Endothelial cell of umbilical vein (primary cell): ENCODE measurements around the gene FHOD3. TPM values are rescaled to one million over a fixed set of nuclear protein-coding genes. Genes with fewer than 3 reads are reported as not detected.

Experiments
- BruUV-seq: library from RNA; stranded (reverse); fragments of 400-500 nt; replicated peaks from 2 replicates; lab custom pipeline; 2021; lab: Mats Ljungman, UMichigan
- CTCF ChIA-PET: fragments of 300-600, 350-600 bp; sonication (Branson Sonifier 250); formaldehyde crosslinking; loops from one replicate; lab custom pipeline; 2021; ENCODE audit warnings: antibody characterized with exemption, inconsistent platforms; lab: Charles Lee
- POLR2A ChIA-PET: fragments of 300-600, 350-600 bp; sonication (Branson Sonifier 250); formaldehyde crosslinking; loops from one replicate; lab custom pipeline; 2021; ENCODE audit warnings: antibody characterized with exemption, inconsistent platforms; lab: Charles Lee
- DNase-seq: peaks from one replicate; pipeline ENCODE4 v3.0.0-alpha.2; 2011; ENCODE audit warnings: low read depth, low spot score
- FAIRE-seq: peaks from 2 replicates; lab custom pipeline; 2011; peaks lifted over from hg19 to GRCh38; lab: Jason Lieb, UNC
- H2AFZ ChIP-seq: 2 replicates; pipeline ENCODE4 v1.6.0; 2012; ENCODE audit warnings: low read depth, low read length, control low read depth, inconsistent platforms
- H3K27ac ChIP-seq: 2 replicates; pipeline ENCODE4 v1.5.1; 2011; ENCODE audit warnings: low read depth, mild to moderate bottlenecking, control low read depth, low read length, moderate library complexity; ENCODE audit not compliant: insufficient read depth
- H3K27me3 ChIP-seq, 2 experiments: 2 replicates each; pipeline versions ENCODE4 v1.6.0 to v1.6.1; 2011; ENCODE audit warnings: low read length in 2 of 2, mixed read lengths in 1 of 2; ENCODE audit not compliant: control insufficient read depth in 2 of 2, insufficient read depth in 2 of 2
- H3K36me3 ChIP-seq, 2 experiments: 2 replicates in 1 of 2; 3 replicates in 1 of 2; pipeline ENCODE4 v1.5.1; 2011; ENCODE audit warnings: low read length in 2 of 2, mild to moderate bottlenecking in 1 of 2, moderate library complexity in 1 of 2; ENCODE audit not compliant: control insufficient read depth in 2 of 2, insufficient read depth in 2 of 2; ENCODE audit errors: extremely low read depth in 1 of 2
- H3K4me1 ChIP-seq: 3 replicates; pipeline ENCODE4 v1.5.1; 2011; ENCODE audit warnings: mild to moderate bottlenecking, low read length; ENCODE audit not compliant: control insufficient read depth, insufficient read depth; ENCODE audit errors: extremely low read depth
- H3K4me2 ChIP-seq: 2 replicates; pipeline ENCODE4 v1.6.1; 2011; ENCODE audit warnings: low read length, control low read depth, mixed read lengths; ENCODE audit not compliant: insufficient read depth
- H3K4me3 ChIP-seq, 3 experiments: fragments of 200-600 bp in 1 of 3; sonication (generic), shearing (Covaris generic) in 1 of 3; replicated peaks in 1 of 3; 2 replicates each; pipeline ENCODE4 v1.5.1; 2011 to 2016; ENCODE audit warnings: control low read depth in 3 of 3, low read length in 3 of 3, mild to moderate bottlenecking in 2 of 3, inconsistent platforms in 1 of 3, low read depth in 1 of 3, moderate library complexity in 1 of 3; ENCODE audit not compliant: insufficient read depth in 1 of 3
- H3K79me2 ChIP-seq: 2 replicates; pipeline ENCODE4 v1.6.0; 2012; ENCODE audit warnings: low read length, inconsistent platforms; ENCODE audit not compliant: control insufficient read depth, insufficient read depth
- H3K9ac ChIP-seq: replicated peaks from 2 replicates; pipeline ENCODE3; 2011; ENCODE audit warnings: low read length, control low read depth; ENCODE audit not compliant: insufficient read depth; ENCODE audit errors: extremely low read depth
- H3K9me1 ChIP-seq: replicated peaks from 3 replicates; pipeline ENCODE4 v1.6.0; 2011; ENCODE audit warnings: mild to moderate bottlenecking, low read length; ENCODE audit not compliant: control insufficient read depth, insufficient read depth; ENCODE audit errors: extremely low read depth
- H3K9me3 ChIP-seq: replicated peaks from 2 replicates; pipeline ENCODE4 v1.5.1; 2012; ENCODE audit warnings: low read length, inconsistent platforms; ENCODE audit not compliant: control insufficient read depth, insufficient read depth
- H4K20me1 ChIP-seq: replicated peaks from 2 replicates; pipeline ENCODE3; 2011; ENCODE audit warnings: mild to moderate bottlenecking, low read length; ENCODE audit not compliant: control insufficient read depth, insufficient read depth; ENCODE audit errors: extremely low read depth
- CTCF ChIP-seq, 2 donors: IDR thresholded peaks; 1 replicate in 1 of 2; 2 replicates in 1 of 2; pipeline ENCODE4 v1.5.1; 2011; ENCODE audit warnings: low read length in 2 of 2, mild to moderate bottlenecking in 2 of 2, moderate library complexity in 2 of 2, control low read depth in 1 of 2, inconsistent platforms in 1 of 2, low read depth in 1 of 2; ENCODE audit not compliant: insufficient read depth in 1 of 2; ENCODE audit errors: extremely low read depth in 1 of 2
- EZH2 ChIP-seq: IDR thresholded peaks from 2 replicates; pipeline ENCODE4 v1.6.1; 2012; ENCODE audit warnings: borderline replicate concordance, low read depth, mild to moderate bottlenecking, moderate library complexity, low read length, inconsistent platforms; ENCODE audit not compliant: severe bottlenecking
- FOS ChIP-seq: IDR thresholded peaks from 2 replicates; pipeline ENCODE4 v1.6.1; 2011; ENCODE audit warnings: mild to moderate bottlenecking, low read length, moderate library complexity, borderline replicate concordance; ENCODE audit not compliant: insufficient read depth
- GATA2 ChIP-seq: IDR thresholded peaks from 2 replicates; pipeline ENCODE4 v1.7.0; 2011; ENCODE audit warnings: low read depth, mild to moderate bottlenecking, moderate library complexity, mixed read lengths, low read length; ENCODE audit not compliant: insufficient read length, insufficient read depth
- JUN ChIP-seq: IDR thresholded peaks from 2 replicates; pipeline ENCODE4 v1.6.1; 2011; ENCODE audit warnings: borderline replicate concordance, low read depth; ENCODE audit not compliant: insufficient read length, insufficient read depth
- MAX ChIP-seq: IDR thresholded peaks from 2 replicates; pipeline ENCODE4 v1.6.1; 2011; ENCODE audit not compliant: insufficient read depth, insufficient read length
- MYC ChIP-seq: IDR thresholded peaks from one replicate; pipeline ENCODE4 v1.6.1; 2011; ENCODE audit warnings: mild to moderate bottlenecking, low read depth, low read length
- POLR2A ChIP-seq: IDR thresholded peaks from 2 replicates; pipeline ENCODE4 v1.6.1; 2012; ENCODE audit warnings: low read depth, mild to moderate bottlenecking, control low read depth, low read length
- POLR2AphosphoS5 ChIP-seq: IDR thresholded peaks from 2 replicates; pipeline ENCODE4 v1.6.1; 2012; ENCODE audit warnings: low read depth, mild to moderate bottlenecking, control low read depth, low read length, moderate library complexity; ENCODE audit not compliant: insufficient read depth
- dilution Hi-C: fragments of 300-500 bp; cut with MboI; formaldehyde crosslinking; loops from one replicate; pipeline ENCODE4 v1.15.0; 2019; ENCODE audit warnings: low sequenced_read_pairs; ENCODE audit not compliant: extremely low pct_ligation_motif_present
- intact Hi-C: fragments of 100-400 bp; cut with micrococcal nuclease; formaldehyde crosslinking; loops from one replicate; pipeline ENCODE4 v1.10.0; 2022
- polyA plus RNA-seq, 4 experiments: library from polyadenylated mRNA; depleted of rRNA in 3 of 4; stranded (reverse) in 3 of 4; unstranded in 1 of 4; fragments of >200 nt; gene quantifications; 2 replicates each; pipeline versions ENCODE4 v1.2.1 to v1.2.3, GENCODE V29; 2011 to 2012; ENCODE audit warnings: missing spikeins in 1 of 4
- total RNA-seq: library from RNA; stranded (reverse); gene quantifications from 2 replicates; pipeline ENCODE4 v1.2.3, GENCODE V29; 2021

Gene FHOD3
- total and polyA plus RNA-seq, 2 donors (not counting 3 experiments of a cell fraction or from before 2014, with no cell fraction given) = 0.06 to 1.5 TPM

DNA sequence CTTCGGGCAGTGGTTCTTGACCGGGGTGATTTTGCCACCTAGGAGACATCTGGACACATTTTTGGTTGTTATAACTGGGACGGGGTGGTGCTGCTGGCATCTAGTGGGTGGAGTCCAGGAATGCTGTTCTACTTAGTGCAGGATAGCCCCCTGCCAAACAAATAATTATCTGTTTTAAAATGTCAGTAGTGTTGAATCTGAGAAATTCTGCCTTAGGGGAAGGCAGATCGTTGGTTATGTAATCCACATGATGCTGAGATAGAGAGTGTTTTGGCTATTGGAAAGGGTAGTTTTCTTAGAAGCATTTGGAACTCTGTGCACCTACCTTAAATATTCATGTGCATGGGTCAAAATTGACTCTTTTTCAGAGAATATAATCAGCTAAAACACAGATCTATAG is 332.3 kb downstream of the FHOD3 start:
- BruUV-seq = no TSS peak
- Histone ChIP-seq H3K9me1 (no peaks in the 10 kb centered on the region), H3K4me1 (no peaks in the 10 kb centered on the region), H3K4me2 (no peak overlapping the region), H3K4me3 (no peak overlapping the region), H3K79me2 (no peaks in the 10 kb centered on the region), H4K20me1 (no peaks in the 10 kb centered on the region), H3K36me3 (no peaks in the 10 kb centered on the region), H3K27ac (no peak overlapping the region), H3K9ac (no peak overlapping the region), H3K9me3 (no peaks in the 10 kb centered on the region), H2AFZ (no peak overlapping the region), H3K27me3 (no peaks in the 10 kb centered on the region)
- TF ChIP-seq MAX (no peak), EZH2 (no peak), CTCF (IDR thresholded peaks at IDR 0.05; ENCODE audit: extremely low read depth in 1 of 2, insufficient read depth in 1 of 2, low read depth in 1 of 2, low read length in 2 of 2) (no peak), JUN (no peak), POLR2AphosphoS5 (no peak), FOS (no peak), MYC (no peak), GATA2 (no peak), POLR2A (no peak)
- ChIA-PET CTCF (no interaction called here), POLR2A (no interaction called here)
- no peak for FAIRE-seq
- dilution Hi-C loops = no loop called here
- no peak for DNase-seq
- intact Hi-C loops = loop anchor here (10.0 kb wide), 1 partner anchor 55 kb away; no protein-coding TSS in a partner anchor
